Superior temporal gyrus (tissue), 1 donor: ENCODE data around the gene ZNF688.
"Not testable (repeated sequence)": the region's sequence is repeated elsewhere in the genome, so short reads cannot be mapped to it uniquely, and the experiment has no call there.

Source experiments
- DNase-seq: peaks from one replicate; pipeline ENCODE4 v3.0.0-alpha.2; 2016; ENCODE audit errors: extremely low spot score

ZNF688 gene

DNA sequence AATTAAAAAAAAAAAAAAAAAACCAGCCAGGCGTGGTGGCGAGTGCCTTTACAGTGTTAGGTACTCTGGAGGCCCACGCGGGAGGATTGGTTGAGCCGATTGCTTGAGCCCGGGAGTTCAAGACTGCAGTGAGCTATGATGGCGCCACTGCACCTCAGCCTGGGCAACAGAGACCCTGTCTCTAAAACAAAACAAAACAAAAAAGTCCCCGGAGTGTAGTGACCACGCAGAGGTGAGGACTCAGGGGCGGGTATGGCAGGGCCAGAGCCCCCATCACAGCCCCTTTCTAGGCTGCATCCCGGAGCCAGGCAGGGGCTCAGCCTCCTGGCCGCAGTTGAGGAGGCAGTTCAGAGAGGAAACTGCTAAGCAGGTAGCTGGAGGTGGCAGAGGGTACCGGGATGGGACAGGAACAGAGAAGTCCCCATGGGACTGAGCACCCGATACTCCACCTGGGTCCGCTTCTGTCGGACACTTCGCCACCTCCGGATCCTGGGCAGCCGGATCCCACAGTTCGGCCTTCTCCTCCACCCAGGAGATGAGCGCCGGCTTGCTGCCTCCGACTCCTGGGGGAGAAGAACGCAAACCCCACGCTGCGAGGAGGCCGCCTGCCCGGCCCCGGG lies 37.7 kb downstream of the ZNF688 start:
- DNase-seq, result no peak

DNA sequence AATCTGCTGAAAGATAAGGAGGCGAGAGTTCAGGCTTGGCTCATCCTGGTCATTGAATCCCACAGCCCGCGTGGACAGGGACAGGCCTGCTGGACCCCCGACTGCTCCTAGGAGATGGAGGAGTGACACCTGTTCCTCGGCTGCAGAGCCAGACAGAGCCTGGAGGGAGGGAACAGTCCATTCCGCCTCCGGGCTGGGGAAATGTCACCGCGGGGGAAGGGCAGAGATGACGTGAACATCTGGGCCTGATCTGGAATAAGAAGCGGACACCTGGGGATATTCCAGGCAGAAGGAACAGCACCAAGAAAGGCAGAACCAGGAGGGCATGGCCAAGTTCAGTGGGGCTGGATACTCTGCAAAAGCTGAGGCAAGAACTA lies 38.4 kb downstream of the ZNF688 start:
- DNase-seq, result no peak

GRCh38 chr16:30532285-30533145 lies 39.0 kb downstream of the ZNF688 start:
- no peak for DNase-seq

GRCh38 chr16:30530163-30531037 lies 41.1 kb downstream of the ZNF688 start:
- DNase-seq, result no peak

DNA sequence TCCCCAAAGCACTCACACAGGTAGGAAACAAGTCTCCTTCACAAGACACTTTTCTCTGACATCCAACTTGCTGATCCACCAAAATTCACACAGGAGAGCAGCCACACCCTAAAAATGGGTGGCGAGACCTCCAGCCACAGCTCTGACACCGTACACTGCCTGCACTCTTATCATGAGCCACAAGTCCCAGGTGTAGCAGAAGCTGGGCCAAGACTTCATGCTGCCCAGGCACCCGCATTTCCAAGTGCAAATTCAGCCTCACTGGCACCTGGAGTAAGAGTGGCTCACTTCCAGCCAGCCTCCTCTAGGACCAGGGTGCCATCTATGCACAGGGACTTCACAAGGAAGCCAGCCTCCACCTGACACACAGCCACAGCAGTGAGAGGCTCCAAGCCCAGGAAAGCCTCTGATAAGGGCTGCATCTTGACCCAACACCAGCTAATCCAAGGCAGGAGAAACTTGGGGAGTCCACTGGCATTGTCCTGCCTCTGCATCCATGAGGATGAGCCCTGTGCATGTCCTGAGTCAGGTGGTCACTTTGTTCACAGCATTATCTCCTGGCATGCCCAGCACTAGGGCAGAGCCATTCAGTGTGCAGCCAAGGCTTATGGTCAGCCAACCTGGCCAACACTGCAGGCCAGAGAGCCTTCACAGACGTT lies 42.6 kb downstream of the ZNF688 start:
- DNase-seq, result no peak

DNA sequence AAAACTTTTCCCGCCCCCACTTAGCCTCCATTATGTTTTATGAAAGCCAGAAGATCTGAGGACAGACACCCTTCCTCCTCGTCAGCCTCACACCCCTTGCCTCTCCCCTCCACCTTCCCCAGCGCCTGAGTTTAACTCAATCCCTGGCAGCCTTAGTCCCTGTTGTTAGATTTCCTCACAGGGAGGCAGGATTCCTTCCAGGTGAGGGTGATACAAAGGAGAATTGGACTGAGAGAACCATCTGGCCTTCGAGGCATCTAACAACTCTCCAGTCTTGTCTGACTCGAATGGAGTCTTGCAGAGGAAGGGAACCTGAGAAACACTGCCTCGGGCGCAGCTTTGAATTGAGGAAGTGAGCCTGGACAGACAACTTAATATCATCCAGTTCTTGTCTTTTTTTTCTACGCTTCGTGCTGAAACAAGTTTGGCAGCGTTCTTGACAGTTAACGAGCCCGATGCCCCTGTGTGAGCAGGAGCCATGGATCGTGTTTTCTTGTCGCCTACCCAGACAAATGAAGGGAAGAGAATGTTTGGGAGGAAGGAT lies 43.8 kb downstream of the ZNF688 start:
- no peak for DNase-seq

- DNase-seq, result peak; percentile 96
Observed at GRCh38 chr16:30526823-30527634, 44.5 kb downstream of the ZNF688 start.

- DNase-seq, result peak; percentile 24
Observed at GRCh38 chr16:30526137-30526822, 45.2 kb downstream of the ZNF688 start, which contains the start of gene ZNF768. Gene ZNF768, minus strand, starts transcription at chr16:30526566. Its CDS starts 153 bp downstream, at chr16:30526413.

GRCh38 chr16:30525844-30526136 lies 45.7 kb downstream of the ZNF688 start:
- no peak for DNase-seq

GRCh38 chr16:30524575-30525568 lies 46.6 kb downstream of the ZNF688 start:
- DNase-seq, result no peak

- no peak for DNase-seq
Observed at GRCh38 chr16:30523768-30524574, 47.5 kb downstream of the ZNF688 start.

GRCh38 chr16:30522702-30523463 lies 48.6 kb downstream of the ZNF688 start:
- DNase-seq, result not testable (repeated sequence)

DNA sequence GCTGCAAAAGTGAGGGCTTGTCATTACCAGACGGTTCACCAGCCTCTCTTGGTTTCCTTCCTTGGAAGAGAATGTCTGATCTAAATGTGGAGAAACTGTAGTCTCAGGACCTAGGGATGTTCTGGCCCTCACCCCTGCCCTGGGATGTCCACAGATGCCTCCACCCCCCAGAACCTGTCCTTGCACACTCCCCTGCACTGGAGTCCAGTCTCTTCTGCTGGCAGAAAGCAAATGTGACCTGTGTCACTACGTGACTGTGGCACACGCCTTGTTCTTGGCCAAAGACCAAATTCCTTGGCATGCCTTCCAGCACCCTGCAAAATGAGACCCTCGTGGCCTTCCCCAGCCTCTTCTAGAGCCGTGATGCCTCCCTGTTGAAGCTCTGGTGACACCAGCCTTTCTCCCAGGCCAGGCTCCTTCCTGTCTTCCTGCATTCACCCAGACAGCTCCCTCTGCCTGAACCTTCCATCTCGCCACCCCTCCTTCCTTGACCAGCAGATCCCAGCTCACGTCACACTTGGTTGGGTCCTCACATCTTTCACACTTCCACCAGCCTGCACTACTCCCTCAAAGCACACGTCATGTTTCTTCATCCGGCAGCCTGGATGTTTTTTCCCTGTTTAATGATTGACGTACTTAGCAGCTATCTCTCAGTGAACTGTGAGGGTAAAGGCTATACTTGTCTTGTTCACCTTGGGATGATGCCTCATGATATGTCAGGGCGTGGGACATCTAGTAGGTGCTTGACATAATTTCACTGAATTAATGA lies 49.5 kb downstream of the ZNF688 start:
- no peak for DNase-seq

DNA sequence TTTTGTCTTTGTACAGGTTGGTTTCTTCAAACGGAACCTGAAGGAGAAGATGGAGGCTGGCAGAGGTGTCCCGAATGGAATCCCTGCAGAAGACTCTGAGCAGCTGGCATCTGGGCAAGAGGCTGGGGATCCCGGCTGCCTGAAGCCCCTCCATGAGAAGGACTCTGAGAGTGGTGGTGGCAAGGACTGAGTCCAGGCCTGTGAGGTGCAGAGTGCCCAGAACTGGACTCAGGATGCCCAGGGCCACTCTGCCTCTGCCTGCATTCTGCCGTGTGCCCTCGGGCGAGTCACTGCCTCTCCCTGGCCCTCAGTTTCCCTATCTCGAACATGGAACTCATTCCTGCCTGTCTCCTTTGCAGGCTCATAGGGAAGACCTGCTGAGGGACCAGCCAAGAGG lies 50.0 kb downstream of the ZNF688 start:
- no peak for DNase-seq
